AG10803 (cell line): ENCODE measurements around the gene ARHGEF10L.
"Not testable (repeated sequence)": the region's sequence is repeated elsewhere in the genome, so short reads cannot be mapped to it uniquely, and the experiment has no call there.

Experiments used
- DNase-seq: peaks from one replicate; pipeline ENCODE4 v3.0.0; 2010; ENCODE audit warnings: low read depth
- H3K4me3 ChIP-seq: 2 replicates; pipeline ENCODE4 v1.5.1; 2011; ENCODE audit warnings: mild to moderate bottlenecking, low read length, control low read depth
- CTCF ChIP-seq: conservative IDR thresholded peaks from 2 replicates; pipeline ENCODE4 v1.5.1; 2011; ENCODE audit warnings: mild to moderate bottlenecking, low read length, control low read depth, inconsistent platforms

ARHGEF10L gene

DNA sequence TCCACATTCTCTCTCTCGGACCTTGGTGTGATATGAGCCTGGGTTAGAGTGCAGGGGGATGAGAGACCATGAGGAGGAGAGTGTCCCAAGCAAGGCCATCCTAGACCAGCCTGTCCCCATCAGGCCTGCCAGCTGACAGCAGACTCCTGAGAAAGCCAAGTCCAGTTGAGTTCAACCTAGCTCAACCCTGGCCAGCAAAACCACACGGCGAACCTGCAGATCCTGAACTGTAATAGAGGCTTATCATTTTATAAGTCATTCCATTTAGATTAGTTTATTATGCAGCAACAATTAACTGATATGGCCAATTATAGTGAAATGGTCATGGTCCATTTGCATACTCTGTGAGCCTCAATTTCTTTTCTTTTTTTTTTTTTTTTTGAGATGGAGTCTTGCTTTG is 36.4 kb upstream of the ARHGEF10L start:
- no peak overlapping the region for H3K4me3 ChIP-seq
- no peak for TF ChIP-seq CTCF
- no peak for DNase-seq

DNA sequence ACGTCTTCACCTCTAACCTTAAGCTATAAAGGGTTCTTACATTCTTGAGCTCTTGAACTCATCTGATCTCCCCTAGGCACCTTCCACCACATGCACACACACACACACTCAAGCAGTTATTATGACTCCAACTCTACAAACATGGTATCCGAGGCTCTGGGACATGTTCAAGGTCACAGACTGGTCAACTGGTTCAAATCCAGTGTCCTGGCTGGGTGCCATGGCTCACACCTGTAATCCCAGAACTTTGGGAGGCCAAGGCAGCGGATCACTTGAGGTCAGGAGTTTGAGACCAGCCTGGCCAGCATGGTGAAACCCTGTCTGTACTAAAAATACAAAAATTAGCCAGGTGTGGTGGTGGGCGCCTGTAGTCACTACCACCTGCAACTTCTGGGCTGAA is 32.3 kb upstream of the ARHGEF10L start:
- H3K4me3 ChIP-seq, DNase-seq: not testable (repeated sequence)

DNA sequence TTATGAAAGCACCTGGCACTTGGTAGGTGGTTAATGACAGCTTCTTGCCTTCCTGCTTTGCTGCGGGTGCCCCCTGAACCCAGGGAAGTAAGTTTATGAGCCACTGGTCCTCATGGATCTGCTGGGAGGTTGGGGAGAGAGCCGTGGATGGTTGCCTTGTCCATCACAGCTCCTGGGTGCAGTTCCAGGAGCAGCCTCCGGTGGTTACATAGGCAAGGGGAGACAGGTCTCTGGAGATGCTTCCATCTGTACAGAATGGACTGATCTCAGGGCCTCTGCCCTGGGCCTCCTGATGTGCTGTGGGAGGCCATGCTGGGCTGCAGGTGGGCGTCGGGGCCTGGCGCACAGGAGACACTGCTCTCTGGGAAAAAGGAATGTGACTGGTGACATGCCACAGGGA is 31.6 kb upstream of the ARHGEF10L start:
- peak; percentile 29; the same call in 1 of the 2 replicates for TF ChIP-seq CTCF
- no peak overlapping the region for H3K4me3 ChIP-seq
- DNase-seq = no peak

DNA sequence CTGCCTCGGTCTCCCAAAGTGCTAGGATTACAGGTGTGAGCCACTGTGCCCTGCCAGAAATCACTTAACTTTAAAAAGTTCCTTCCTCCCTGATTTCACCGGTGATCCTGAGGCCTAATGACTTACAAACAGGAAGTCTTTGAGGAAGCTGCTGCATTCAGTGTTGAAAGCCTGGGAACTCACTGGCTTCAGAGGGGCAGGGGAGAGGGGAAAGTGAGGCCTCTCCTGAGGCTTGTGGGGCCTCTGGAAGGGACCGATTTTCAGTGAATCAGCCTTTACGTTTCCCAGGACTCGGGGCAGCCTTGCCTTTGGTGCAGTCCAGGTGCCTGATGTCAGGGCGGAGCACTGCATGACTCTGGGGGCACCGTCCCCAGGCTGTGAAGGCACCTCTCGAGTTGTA is 30.1 kb upstream of the ARHGEF10L start:
- no peak overlapping the region for H3K4me3 ChIP-seq
- DNase-seq = no peak
- TF ChIP-seq CTCF = no peak

GRCh38 chr1:17510138-17510537 is 29.4 kb upstream of the ARHGEF10L start:
- no peak for TF ChIP-seq CTCF
- H3K4me3 ChIP-seq = no peak overlapping the region
- DNase-seq = no peak

GRCh38 chr1:17511188-17511587 is 28.3 kb upstream of the ARHGEF10L start:
- DNase-seq = no peak
- no peak overlapping the region for H3K4me3 ChIP-seq
- no peak for TF ChIP-seq CTCF

GRCh38 chr1:17513131-17513530 is 26.4 kb upstream of the ARHGEF10L start:
- no peak overlapping the region for H3K4me3 ChIP-seq
- TF ChIP-seq CTCF = no peak
- no peak for DNase-seq

GRCh38 chr1:17514776-17515175 is 24.7 kb upstream of the ARHGEF10L start:
- no peak overlapping the region for H3K4me3 ChIP-seq
- TF ChIP-seq CTCF = no peak
- no peak for DNase-seq
